KMS-11 (cell line): ENCODE measurements around the gene PRKCZ.

Experiments
- H2AFZ ChIP-seq: fragments of 200-600 bp; sonication (generic); 2 replicates; pipeline ENCODE4 v1.6.1; 2016; ENCODE audit warnings: antibody characterized with exemption, mixed run types, low read depth
- H3K27ac ChIP-seq: fragments of 200-600 bp; sonication (generic); 2 replicates; pipeline ENCODE4 v1.6.1; 2016; ENCODE audit warnings: mild to moderate bottlenecking, mixed run types
- H3K27me3 ChIP-seq: fragments of 200-600 bp; sonication (generic); 2 replicates; pipeline ENCODE4 v1.6.1; 2017; ENCODE audit warnings: mild to moderate bottlenecking, low read depth, mixed run types, moderate library complexity; ENCODE audit not compliant: insufficient read depth
- H3K36me3 ChIP-seq: fragments of 200-600 bp; sonication (generic); 2 replicates; pipeline ENCODE4 v1.6.1; 2017; ENCODE audit warnings: mild to moderate bottlenecking, mixed run types; ENCODE audit not compliant: insufficient read depth
- H3K4me1 ChIP-seq: fragments of 200-600 bp; sonication (generic); 2 replicates; pipeline ENCODE4 v1.6.1; 2016; ENCODE audit warnings: mild to moderate bottlenecking, low read depth, mixed run types; ENCODE audit not compliant: poor library complexity, severe bottlenecking
- H3K4me2 ChIP-seq: fragments of 200-600 bp; sonication (generic); 2 replicates; pipeline ENCODE4 v1.7.0; 2016; ENCODE audit warnings: mild to moderate bottlenecking, mixed run types
- H3K4me3 ChIP-seq: fragments of 200-600 bp; sonication (generic); IDR thresholded peaks from 2 replicates; pipeline ENCODE4 v1.6.1; 2017; ENCODE audit warnings: low read depth, low read length, mixed read lengths; ENCODE audit not compliant: insufficient read depth
- H3K79me2 ChIP-seq: fragments of 200-600 bp; sonication (generic); 2 replicates; pipeline ENCODE4 v1.6.1; 2016; ENCODE audit warnings: low read depth, mixed run types; ENCODE audit not compliant: insufficient read depth
- H3K9ac ChIP-seq: fragments of 200-600 bp; sonication (generic); 2 replicates; pipeline ENCODE4 v1.6.1; 2016; ENCODE audit warnings: mild to moderate bottlenecking, mixed run types
- H4K20me1 ChIP-seq: fragments of 200-600 bp; sonication (generic); 2 replicates; pipeline ENCODE4 v1.6.1; 2016; ENCODE audit warnings: mild to moderate bottlenecking, mixed run types; ENCODE audit not compliant: insufficient read depth
- CTCF ChIP-seq: fragments of 200-600 bp; sonication (generic); conservative IDR thresholded peaks from 2 replicates; pipeline ENCODE4 v1.6.1; 2017; ENCODE audit warnings: low read depth, mild to moderate bottlenecking, antibody characterized with exemption, low read length, moderate library complexity, mixed read lengths

Gene PRKCZ

GRCh38 chr1:2132222-2133038 is 82.2 kb downstream of the PRKCZ start:
- H3K4me3 ChIP-seq: no peak overlapping the region
- no peaks in the 10 kb centered on the region for H3K4me1 ChIP-seq
- H3K27me3 ChIP-seq: peaks cover 74% of the 10 kb centered on the region
- no peak overlapping the region for H3K9ac ChIP-seq
- no peak overlapping the region for H3K4me2 ChIP-seq
- H3K36me3 ChIP-seq: no peaks in the 10 kb centered on the region
- H2AFZ ChIP-seq: no peak overlapping the region
- no peaks in the 10 kb centered on the region for H4K20me1 ChIP-seq
- no peak for TF ChIP-seq CTCF
- no peaks in the 10 kb centered on the region for H3K79me2 ChIP-seq
- H3K27ac ChIP-seq: no peak overlapping the region

- Histone ChIP-seq H3K9ac (no peak overlapping the region), H3K36me3 (no peaks in the 10 kb centered on the region), H3K4me2 (no peak overlapping the region), H3K27me3 (peaks cover 80% of the 10 kb centered on the region), H3K79me2 (no peaks in the 10 kb centered on the region), H4K20me1 (no peaks in the 10 kb centered on the region), H2AFZ (no peak overlapping the region), H3K27ac (no peak overlapping the region), H3K4me1 (no peaks in the 10 kb centered on the region), H3K4me3 (no peak overlapping the region)
- no peak for TF ChIP-seq CTCF
These were observed 83.0 kb downstream of the PRKCZ start for GRCh38 chr1:2133039-2133878.

GRCh38 chr1:2133879-2134215 is 83.6 kb downstream of the PRKCZ start:
- H3K4me1 ChIP-seq: no peaks in the 10 kb centered on the region
- TF ChIP-seq CTCF: no peak
- H3K79me2 ChIP-seq: no peaks in the 10 kb centered on the region
- no peak overlapping the region for H2AFZ ChIP-seq
- H3K9ac ChIP-seq: no peak overlapping the region
- no peak overlapping the region for H3K4me3 ChIP-seq
- peaks cover 83% of the 10 kb centered on the region for H3K27me3 ChIP-seq
- no peak overlapping the region for H3K4me2 ChIP-seq
- no peaks in the 10 kb centered on the region for H3K36me3 ChIP-seq
- no peak overlapping the region for H3K27ac ChIP-seq
- no peaks in the 10 kb centered on the region for H4K20me1 ChIP-seq

- no peak overlapping the region for H3K4me2 ChIP-seq
- no peak for TF ChIP-seq CTCF
- H2AFZ ChIP-seq: no peak overlapping the region
- peaks cover 83% of the 10 kb centered on the region for H3K27me3 ChIP-seq
- no peaks in the 10 kb centered on the region for H3K79me2 ChIP-seq
- H3K27ac ChIP-seq: no peak overlapping the region
- H3K9ac ChIP-seq: no peak overlapping the region
- no peaks in the 10 kb centered on the region for H3K36me3 ChIP-seq
- H3K4me3 ChIP-seq: no peak overlapping the region
- H3K4me1 ChIP-seq: no peaks in the 10 kb centered on the region
- no peaks in the 10 kb centered on the region for H4K20me1 ChIP-seq
These were observed 84.0 kb downstream of the PRKCZ start for GRCh38 chr1:2134266-2134620.
